Stimulated activated CD4-positive, alpha-beta T cell treated with anti-CD3 and anti-CD28 coated beads, Interleukin-2, amount 100 ng/mL, for 48 hours (primary cell): Measurements from ENCODE around the gene POLN.

Experiments
- DNase-seq, 2 donors: peaks; one replicate each; pipeline ENCODE4 v3.0.0-alpha.2; 2020

The POLN gene

DNA sequence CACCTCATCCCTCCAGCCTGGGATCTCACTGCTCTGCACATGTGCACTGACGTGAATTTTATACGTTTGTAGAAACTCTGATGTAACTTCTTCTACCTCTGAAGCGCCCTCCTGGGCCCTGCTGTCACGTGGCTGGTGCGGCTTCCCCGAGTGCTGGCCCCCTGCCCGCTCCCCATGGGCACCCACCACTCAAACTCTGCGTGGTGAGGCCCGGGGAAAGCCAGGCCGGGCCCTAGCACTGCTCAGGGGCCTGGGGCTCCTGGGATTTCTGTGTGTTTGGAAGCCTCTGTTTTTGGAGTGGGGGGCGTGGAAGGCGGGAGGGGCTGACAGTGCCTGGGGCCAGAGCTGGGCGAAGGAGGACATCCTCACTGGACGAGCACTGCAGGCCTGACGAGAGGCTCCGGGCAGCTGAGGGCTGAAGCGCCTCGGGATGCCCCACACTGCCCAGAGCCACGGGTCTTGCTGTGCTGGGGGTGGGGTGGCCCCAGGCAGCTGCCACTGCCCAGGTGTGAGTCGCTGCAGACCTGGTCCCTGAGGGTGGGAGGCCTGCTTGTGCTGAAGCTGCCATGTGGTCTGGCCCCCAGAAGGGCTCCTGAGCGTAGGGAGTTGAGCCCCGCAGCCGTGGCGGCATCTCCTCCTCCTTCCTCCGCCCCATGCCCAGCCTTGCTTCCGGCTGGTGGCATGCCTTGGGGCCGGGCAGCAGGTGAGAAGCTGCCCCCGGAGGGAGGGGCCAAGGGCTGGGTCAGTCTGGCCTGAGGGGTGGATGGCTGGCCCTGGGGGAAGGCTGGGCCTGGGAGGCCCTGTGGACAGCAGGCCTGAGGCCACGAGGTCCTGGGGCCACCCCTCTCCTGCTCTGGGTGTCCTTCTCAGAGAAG, 175.1 kb downstream of the POLN start:
- no peak for DNase-seq

DNA sequence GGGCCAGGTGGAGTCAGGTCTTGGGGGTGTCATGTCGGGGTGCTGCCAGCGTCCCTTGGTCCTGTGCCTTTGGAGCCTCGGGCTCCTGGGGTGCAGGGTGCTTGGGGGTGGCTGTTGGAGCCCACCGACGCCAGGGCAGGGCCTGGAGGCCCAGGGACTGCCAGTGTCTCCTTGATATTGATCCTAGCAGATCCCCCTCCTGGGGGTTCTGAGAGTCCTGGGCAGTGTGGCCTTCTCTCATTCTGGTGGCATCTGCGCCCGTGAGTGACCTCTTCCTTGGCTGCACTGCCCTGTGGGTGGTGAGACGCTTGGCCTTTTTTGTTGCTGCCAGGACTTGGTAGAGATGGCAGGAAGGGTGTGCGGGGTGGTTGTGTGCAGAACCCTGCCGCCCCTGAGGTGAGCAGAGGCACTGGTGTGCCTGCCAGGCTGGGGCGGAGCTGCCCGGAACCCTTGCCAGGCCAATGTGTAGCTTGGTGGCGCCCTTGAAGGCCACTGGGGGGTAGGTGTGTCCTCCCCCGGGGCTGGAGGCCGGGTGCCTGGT, 175.8 kb downstream of the POLN start:
- DNase-seq: no peak

DNA sequence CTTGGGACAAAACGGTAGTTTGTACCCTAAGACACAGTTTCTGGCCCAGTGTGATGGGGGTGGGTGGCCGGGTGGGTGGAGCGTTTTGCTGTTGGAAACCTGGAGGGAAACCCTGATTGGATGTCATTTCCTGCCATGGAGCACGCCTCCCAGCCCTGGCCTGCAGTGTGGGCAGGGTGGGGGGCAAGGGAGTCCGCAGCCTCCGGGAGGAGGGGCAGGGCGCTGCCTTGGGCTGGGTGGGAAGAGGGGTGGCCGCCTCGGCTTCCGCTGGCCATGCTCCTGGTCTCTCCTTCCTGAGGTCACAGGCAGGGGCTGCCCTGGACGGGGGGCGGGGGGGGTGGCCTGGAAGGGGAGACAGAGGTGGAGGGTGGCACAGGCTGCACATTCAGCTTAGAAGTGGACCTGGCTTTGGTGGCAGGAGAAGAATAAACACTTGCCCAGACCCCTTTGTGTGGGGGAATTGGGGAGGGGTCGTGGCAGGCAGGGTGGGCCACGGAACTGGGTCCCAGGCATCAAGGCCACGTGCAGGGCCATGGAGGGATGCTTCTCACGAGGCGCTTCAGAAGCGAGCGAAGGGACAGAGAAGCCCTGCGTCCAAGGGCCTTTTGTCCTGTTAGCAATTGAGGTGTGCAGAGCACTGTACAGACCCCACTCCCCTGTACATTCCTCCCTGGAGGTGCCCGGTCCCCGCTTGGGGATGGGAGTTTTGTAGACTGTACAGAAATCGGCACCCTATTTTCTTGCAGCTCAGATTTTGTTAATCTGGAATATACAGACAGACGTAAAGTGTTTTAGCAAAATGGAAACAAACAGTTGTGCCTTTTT, 176.6 kb downstream of the POLN start:
- no peak for DNase-seq

DNA sequence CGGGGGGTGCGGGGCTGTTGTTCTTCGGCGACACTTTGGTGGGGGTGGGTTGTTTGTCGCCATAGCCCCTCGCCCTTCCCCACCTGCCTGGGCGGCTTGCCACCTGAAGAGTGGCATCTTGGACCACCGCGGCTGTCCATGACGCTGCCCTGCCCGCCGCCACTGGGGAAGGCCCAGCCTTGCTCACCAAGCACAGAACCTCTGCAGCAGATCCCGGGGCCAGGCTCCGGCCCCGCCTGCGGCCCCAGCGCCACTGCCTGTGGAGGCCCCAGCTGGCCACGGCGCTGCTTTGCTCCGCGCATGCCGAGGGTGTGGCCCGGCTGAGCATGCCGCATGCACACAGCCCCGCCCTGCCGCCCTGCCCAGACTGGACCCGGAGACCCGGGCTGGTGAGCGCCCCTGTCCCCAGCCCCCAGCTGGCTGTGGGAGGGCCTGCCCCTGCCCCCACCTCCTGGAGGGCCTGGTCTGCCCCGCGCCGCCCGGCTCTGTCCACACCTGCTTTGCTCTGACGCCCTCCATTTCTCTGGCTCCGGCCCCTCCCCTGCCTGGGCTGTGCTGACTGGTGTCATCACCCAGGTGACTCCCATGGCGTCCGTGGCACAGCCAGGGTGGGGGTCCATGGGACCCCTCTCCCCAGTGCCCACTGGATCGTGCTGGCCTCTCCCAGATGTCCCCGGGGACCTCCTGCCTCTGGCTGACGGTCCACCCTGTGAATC, 177.5 kb downstream of the POLN start:
- no peak for DNase-seq

DNA sequence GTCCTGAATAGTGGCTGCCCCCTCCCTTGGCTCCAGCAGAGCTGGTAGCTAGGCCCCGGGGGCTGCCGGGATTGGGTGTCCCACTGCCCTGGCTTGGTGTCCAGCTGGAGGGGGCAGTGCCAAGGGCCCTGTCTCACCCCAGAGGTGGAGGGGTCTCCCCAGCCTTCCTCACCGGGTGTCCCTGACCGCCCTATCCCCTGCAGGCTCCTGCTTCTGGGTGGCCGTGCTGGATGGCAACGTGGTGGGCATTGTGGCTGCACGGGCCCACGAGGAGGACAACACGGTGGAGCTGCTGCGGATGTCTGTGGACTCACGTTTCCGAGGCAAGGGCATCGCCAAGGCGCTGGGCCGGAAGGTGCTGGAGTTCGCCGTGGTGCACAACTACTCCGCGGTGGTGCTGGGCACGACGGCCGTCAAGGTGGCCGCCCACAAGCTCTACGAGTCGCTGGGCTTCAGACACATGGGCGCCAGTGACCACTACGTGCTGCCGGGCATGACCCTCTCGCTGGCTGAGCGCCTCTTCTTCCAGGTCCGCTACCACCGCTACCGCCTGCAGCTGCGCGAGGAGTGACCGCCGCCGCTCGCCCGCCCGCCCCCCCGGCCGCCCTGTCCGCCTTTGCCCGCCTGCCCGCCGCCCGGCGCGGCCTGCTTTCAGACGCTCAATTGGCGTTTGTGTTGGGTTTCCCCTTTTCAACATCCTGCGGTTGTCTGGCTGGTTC, 178.2 kb downstream of the POLN start:
- DNase-seq: no peak

DNA sequence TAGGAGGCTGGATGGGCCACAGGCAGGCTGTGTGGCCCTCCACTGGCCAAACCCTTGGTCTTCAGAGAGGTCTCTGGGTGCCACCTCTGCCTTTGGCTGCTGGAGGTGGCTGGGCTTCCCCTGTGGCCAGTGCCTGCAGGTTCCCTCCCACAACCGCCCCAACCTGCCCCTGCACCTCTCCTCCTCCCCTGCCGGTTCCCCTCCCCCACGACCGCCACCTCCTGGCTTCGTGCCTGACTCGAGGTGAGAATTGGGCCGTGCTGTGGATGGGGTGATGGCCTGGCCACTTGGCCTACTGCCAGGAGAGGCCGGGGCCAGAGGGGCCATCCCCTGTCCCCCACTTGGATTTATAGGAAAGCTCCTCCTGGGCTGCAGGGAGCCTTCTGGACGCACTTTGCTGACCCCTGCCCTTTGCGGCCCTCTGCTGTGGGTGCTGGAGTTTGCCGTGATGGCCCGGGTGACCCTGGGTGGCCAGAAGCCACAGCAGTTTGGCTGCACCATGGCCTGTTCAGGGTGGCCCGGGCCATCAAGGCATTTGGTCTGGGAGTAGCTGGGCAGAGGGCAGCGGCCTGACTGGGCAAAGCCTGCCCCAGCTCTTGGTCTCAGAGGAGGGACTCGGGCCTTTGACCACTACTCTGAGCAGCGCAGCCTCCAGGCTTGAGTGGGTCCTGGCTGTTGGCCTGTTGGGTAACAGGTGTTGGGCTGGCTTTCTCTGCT, 179.0 kb downstream of the POLN start:
- DNase-seq: no peak

DNA sequence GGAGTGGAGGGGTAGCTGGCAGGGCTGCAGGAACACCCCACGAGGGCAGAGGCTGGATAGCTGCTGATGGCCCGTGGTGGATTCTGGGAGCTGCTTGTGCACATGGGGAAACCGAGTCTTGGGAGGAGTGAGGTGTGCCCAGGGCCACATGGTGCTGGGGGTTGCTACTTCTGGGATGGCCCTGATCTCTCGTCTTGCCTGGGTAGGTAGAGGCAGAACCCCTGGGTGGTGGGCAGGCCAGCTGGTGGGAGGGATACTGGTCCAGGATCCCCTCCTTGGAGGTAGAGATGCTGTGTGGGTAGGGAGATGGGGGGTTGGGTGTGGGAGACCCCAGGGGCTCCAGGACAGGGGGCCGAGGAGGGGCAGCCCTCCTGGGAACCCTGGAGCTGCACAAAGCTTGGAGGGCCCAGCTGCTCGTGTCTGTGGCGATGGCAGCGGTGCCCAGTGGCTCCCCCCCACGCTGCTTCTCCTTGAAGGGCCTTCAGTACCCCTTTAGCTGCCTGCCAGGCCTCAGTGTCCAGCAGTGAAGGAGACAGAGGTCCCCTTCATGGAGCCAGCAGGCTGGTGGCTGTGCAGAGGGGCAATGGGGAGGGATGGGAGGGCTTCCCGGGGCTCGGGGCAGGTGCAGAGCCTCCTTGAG, 179.6 kb downstream of the POLN start:
- DNase-seq: no peak

DNA sequence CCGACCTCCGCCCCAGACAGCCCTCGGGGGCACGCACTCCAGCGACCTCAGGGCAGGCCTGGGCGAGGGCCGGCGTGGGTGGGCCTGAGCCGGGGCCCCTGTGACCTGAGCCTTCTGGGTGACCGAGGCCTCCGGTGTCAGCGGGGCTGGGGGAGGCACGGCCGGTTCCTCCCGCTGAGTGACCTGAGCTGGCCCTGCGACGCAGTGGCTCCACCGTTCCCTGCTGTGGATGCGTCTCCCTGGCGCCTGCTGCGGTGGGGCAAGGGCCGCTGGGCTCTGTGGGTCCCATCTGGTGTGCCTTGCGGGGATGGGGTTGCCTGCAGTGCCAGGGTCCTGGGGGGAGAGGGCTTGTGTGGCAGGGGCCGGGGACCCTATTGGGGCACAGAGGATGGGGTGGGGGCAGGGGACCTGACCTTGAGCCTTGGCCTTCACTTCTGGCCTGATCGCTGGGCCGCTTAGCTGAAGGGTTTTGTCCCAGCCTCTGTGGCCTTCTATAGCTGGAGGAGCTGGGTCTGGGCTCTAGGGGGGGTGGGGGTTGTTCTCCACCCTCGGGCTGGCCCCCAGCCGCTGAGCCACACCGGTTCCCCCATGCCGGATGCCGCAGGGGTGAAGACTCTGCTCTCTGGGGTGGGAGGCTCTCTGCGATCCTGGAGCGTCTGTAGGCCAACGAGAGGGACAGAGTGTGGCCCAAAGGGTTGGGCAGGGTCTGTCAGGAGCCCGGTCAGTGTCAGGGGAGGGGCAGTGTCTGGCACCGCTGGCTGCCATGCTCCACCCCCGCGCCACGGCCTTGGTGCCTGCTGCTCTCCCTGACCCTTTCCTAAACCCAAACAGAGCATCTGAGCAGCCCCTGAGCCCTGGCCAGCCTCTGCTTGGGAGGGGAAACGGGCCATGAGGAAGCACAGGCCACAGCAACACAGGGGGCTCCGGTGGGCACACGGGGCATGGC, 180.5 kb downstream of the POLN start:
- DNase-seq: no peak

DNA sequence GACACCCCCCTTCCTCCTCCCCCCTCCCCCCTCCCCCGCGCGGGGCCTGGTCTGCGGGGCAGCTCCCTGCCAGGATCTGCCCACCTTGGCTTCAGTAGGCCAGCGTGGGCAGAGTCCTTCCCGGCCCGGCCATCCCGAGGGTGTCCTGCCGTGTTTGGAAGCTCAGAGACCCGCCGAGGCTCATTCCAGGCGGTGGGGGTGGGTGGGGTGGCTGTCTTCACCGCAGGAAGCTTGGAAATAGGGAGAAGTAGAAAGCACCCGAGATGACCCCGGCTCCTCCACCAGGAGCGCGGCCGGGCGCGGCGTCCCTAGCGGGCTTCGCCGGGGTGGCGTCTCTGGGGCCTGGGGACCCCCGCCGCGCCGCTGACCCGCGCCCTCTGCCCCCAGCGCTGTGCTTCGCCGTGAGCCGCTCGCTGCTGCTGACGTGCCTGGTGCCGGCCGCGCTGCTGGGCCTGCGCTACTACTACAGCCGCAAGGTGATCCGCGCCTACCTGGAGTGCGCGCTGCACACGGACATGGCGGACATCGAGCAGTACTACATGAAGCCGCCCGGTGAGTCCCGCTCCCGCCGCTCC, 181.2 kb downstream of the POLN start:
- no peak for DNase-seq

DNA sequence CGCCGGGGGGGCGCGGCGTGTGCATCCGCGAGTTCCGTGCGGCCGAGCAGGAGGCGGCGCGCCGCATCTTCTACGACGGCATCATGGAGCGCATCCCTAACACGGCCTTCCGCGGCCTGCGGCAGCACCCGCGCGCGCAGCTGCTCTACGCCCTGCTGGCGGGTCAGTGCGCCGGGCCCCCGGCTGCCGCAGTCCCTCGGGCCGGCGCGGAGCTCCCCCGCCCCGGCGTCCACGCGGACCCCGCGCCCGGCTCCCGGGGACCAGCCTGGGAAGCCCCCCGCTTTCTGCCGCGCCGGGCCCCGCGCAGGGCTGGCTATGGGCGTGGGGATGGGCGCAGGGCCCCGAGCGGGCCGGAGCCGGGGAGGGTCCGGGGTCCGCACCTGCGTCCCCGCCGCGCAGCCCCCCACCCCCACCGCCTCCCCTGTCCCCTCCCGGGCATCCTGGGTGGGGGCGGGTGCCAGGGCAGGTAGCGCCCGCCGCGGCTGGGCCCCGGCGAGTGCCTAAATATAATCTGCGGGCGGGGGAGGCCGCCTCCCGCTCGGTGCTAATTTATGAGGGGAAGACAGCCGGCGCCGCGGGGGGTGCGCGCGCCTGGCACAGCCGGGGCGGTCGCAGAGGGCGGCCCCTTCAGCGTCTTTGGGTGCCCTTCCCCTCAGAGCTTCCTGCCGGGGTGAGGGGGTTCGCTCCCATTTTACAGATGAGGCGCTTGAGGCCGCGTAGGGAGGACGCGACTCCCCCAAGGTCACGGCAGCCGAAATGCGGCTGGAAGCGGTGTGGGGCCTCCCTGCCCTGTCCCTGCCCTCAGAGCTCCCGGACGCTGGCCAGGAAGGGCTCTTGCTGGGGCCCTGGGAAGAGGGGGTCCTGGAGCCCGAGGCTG, 182.0 kb downstream of the POLN start:
- DNase-seq: no peak

DNA sequence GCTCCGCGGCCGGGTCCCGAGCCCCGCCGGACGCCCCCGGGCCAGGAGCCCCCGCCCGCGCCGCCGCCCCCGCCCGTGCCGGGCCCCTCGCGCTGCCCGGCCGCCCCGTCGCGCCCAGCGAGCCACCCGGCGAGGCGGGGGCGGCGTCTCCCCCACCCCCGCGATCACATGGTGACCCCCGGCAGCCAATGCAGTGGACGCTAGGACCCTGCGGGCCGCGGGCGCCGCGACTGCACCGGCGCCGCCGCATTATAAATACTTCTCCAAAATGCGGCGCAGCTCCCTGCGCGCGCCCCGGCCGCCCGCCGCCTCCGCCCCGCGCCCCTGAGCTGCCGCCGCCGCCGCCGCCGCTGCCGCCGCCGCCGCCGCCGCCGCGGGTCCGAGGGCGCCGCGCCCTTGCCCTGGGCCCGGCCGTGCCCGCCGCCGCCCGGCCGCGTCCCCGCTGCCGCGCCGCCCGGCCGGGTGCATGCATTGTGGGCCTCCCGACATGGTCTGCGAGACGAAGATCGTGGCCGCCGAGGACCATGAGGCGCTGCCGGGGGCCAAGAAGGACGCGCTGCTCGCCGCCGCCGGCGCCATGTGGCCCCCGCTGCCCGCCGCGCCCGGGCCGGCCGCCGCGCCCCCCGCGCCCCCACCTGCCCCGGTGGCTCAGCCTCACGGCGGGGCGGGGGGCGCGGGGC, 182.7 kb downstream of the POLN start, which contains the start of gene NAT8L:
Gene NAT8L (plus strand): TSS at position 282 of the 680 bp plus-strand sequence. CDS start 185 bp downstream, at position 467.
- DNase-seq: no peak

DNA sequence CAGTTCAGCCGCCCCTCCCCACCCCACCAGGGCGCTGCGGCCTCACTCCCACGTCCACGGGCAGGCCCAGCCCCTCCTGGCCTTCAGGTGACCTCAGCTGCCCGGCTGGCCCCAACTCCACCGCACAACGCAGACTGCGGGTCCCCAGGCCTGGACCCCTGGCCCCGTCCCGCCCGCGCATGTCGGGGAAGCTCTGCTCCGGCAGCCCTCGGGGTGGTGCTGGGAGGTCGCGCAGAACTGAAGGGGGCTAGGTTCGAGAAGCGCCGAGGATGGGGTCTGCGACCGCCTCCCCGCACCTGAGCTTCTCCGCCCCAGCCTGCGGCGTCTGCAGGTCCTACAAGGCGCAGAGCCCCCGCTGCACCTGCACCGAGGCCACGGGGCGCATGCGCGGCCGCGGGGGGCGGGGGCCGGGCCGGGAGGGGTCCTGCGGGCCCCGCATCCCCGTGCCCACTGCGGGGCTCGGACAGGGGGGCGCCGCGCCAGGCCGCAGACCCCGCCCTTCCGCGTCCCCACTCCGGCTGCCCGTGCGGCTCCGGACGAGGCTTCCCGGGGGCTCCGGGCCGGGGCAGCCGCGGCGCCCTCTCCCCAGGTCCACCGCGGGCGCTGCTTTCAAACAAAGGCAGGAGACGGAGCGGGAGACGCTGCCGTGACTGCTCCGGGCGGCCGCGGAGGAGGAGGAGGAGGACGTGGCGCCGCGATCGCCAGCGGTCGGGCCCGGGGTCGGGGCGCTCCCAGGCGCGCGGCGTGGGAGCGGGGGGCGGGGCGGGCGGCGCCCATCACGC, 183.5 kb downstream of the POLN start:
- no peak for DNase-seq

DNA sequence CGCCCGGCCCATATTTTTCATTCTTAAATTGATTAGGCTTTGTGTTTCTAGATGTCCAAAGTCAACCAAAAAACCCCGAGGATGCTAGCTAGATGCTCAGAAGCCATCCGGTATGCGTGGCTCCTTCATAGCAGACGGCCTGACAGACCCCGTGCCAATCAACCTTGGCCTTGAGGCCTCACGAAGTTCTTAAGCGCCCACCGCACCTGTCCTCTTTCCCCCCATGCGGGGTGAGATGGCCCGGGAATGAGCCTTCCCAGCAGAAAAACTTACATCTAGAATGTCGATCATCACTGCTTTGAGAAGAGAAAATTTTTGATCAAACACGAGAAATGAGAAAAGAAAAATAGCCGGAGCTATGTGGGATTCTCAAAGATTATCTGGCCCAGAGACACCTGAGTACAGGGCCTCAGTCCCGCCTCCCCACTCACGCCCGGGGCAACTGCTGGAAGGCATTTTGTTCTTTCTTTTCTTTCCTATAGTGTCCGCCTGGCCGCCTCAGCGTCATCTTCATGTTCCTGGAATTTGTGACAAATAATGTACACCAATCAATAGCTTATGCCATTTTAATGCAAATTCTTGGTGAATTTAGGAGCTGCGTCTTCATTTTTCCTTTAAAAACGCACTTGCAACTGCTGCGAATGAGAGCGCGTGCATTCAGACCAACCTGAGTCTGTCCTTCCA, 184.4 kb downstream of the POLN start:
- DNase-seq: no peak

DNA sequence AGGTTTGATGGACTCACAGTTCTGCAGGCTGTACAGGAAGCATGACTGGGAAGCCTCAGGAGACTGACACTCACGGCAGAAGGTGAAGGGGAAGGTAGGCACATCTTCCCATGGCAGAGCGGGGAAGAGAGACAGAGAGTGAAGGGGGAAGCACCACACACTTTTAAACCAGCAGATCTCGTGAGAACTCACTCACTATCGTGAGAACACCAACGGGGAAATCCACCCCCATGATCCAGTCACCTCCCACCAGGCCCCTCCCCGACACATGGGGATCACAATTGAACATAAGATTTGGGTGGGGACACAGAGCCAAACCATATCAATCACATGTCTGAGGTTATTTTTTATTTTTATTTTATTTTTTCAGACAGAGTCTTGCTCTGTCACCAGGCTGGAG, 187.7 kb downstream of the POLN start:
- no peak for DNase-seq

DNA sequence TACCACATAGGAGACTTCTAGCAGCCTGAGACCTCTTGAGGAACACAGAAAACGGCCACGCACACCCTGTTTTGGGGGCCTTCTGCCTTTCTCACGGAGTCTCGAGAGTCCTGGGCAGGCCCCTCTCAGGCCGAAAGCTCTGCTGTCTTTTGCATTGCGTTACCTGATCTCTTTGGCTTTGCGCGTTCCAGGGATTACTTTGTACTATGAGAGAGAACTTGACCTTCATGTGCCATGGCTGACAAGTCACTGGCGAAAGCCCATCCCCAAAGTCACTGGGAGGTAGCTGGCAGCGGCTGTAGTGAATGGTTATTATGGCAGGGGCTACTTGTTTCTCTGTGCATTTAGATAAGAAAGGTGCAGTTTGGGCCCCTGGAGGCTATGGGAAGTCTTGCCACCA, 190.8 kb downstream of the POLN start:
- DNase-seq: no peak

DNA sequence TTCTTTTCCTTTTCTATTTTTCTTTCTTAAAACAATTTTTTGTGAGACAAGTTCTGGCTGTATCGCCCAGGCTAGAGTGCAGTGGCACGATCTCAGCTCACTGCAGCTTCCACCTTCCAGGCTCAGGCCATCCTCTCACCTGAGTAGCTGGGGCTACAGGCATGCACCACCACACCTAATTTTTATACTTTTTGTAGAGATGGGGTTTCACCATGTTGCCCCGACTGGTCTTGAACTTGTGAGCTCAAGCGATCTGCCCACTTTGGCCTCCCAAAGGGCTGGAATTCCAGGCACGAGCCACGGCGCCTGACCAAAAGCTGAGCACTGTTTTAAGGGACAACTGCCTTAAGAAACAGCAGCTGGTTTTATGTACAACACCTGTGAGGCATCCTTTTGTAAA, 192.1 kb downstream of the POLN start:
- DNase-seq: no peak
